Measurements from ENCODE around the gene PDE3B. TPM values are rescaled to one million over a fixed set of nuclear protein-coding genes. Genes with fewer than 3 reads are reported as not detected.

Gene PDE3B
- total and polyA plus RNA-seq, 2 of the 8 experiments (the other 6 are each of a cell fraction or from before 2014, with no cell fraction given) = 2.7 to 10.9 TPM

DNA sequence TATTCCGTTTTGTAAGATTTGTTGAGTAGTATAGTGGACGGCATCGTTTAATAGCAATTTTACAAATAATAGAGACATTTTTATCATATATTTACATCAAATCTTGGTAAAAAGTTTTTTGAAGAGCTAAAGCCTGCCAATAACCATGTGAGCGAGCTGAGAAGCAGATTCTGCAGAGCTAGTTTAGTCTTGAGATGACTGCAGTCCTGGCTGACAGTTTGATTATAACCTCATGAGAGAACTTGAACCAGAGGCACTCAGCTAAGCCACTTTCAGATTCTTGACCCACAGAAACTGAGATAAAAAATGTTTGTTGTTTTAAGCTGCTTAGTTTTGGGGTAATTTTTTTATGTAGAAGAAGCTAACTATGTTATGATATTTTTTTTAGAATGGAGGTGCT, 78.9 kb downstream of the PDE3B start:
- FAIRE-seq = no peak
- POLR2A ChIA-PET (ENCODE audit: partially characterized antibody) = interaction anchor here (0.8 kb wide), 1 partner anchor 23 kb away, joined by 3 read pairs; no protein-coding TSS in a partner anchor

More for the DNA sequence above, 78.9 kb downstream of the PDE3B start:
- H3K79me1 ChIP-seq (ENCODE audit: low read depth, low read length) = no peaks in the 10 kb centered on the region
- H3K18ac ChIP-seq (ENCODE audit: extremely low read depth, low read length) = no peak overlapping the region
- peaks cover 0 to 5% (median 0%) of the 10 kb centered on the region in 4 experiments; a peak in 1 of 7 replicates for H3K4me1 ChIP-seq (replicated peaks in 1 of 4; ENCODE audit: control insufficient read depth in 3 of 4, insufficient read depth in 4 of 4, low read length in 3 of 4)
- H4K5ac ChIP-seq (ENCODE audit: insufficient read length, low read depth, low read length) = no peak overlapping the region
- no peak for TF ChIP-seq TBP (IDR thresholded peaks at IDR 0.05; ENCODE audit: low read depth, low read length)
- TF ChIP-seq BCL11A (IDR thresholded peaks at IDR 0.05; ENCODE audit: low read depth in 2 of 2, low read length in 2 of 2) = no peak
- TF ChIP-seq PHF8 (conservative IDR thresholded peaks at IDR 0.05; ENCODE audit: low read depth, low read length) = no peak
- no peak for TF ChIP-seq RBBP5 (IDR thresholded peaks at IDR 0.05; ENCODE audit: borderline replicate concordance, low read depth, low read length)
- TF ChIP-seq SP1 (IDR thresholded peaks at IDR 0.05; ENCODE audit: low read depth, low read length) = no peak
- no peak for TF ChIP-seq CEBPB (IDR thresholded peaks at IDR 0.05; ENCODE audit: low read depth, low read length)
- no peak for TF ChIP-seq GTF2F1 (IDR thresholded peaks at IDR 0.05; ENCODE audit: borderline replicate concordance, low read depth, low read length)
- TF ChIP-seq BRCA1 (IDR thresholded peaks at IDR 0.05; ENCODE audit: low read depth, low read length) = no peak
- TF ChIP-seq TCF12 (IDR thresholded peaks at IDR 0.05; ENCODE audit: low read depth, low read length) = no peak
- no peak for TF ChIP-seq KDM4A (IDR thresholded peaks at IDR 0.05; ENCODE audit: low read depth, low read length, severe bottlenecking)
- TF ChIP-seq CHD2 (IDR thresholded peaks at IDR 0.05; ENCODE audit: low read length) = no peak
- no peak for TF ChIP-seq ZNF274 (IDR thresholded peaks at IDR 0.05; ENCODE audit: borderline replicate concordance, extremely low read depth, low read length)
- TF ChIP-seq POLR2AphosphoS5 (IDR thresholded peaks at IDR 0.05; ENCODE audit: low read depth, low read length) = no peak
- no peak for TF ChIP-seq SP2 (IDR thresholded peaks at IDR 0.05; ENCODE audit: low read length)
- H3K23ac ChIP-seq (ENCODE audit: insufficient read length) = no peak overlapping the region
- H2BK5ac ChIP-seq (ENCODE audit: low read depth, low read length) = no peak overlapping the region
- no peak overlapping the region for H3K27ac ChIP-seq (ENCODE audit: low read depth, low read length)
- no peak overlapping the region for H3K4ac ChIP-seq (replicated peaks; ENCODE audit: insufficient read length, low read depth, low read length)
- H2AK5ac ChIP-seq (ENCODE audit: low read depth, low read length) = no peak overlapping the region
- H2BK120ac ChIP-seq (replicated peaks; ENCODE audit: low read depth, low read length) = no peak overlapping the region
- no peaks in the 10 kb centered on the region for H3K9me3 ChIP-seq (ENCODE audit: insufficient read depth in 2 of 2, low read depth in 1 of 2, low read length in 1 of 2)
- H3K79me2 ChIP-seq (ENCODE audit: control insufficient read depth in 1 of 2, insufficient read depth in 2 of 2, low read length in 2 of 2) = no peaks in the 10 kb centered on the region
- no peak for DNase-seq (ENCODE audit: low read depth in 1 of 2, low spot score in 2 of 2)
- H3K4me3 ChIP-seq (ENCODE audit: extremely low read depth in 1 of 4, insufficient read depth in 2 of 4, low read depth in 3 of 4, low read length in 4 of 4) = no peak overlapping the region
- H4K91ac ChIP-seq (replicated peaks; ENCODE audit: insufficient read length, low read length) = no peak overlapping the region
- H3K56ac ChIP-seq (replicated peaks; ENCODE audit: insufficient read length, low read depth, low read length) = no peak overlapping the region
- no peak overlapping the region for H2BK12ac ChIP-seq (ENCODE audit: low read depth, low read length)
- no peak overlapping the region for H3K4me2 ChIP-seq (ENCODE audit: insufficient read depth in 1 of 2, low read depth in 2 of 2, low read length in 2 of 2)
- H3K9ac ChIP-seq (replicated peaks in 1 of 4; ENCODE audit: extremely low read depth in 1 of 4, low read depth in 3 of 4, low read length in 3 of 4) = no peak overlapping the region
- H3K14ac ChIP-seq (ENCODE audit: insufficient read length) = no peak overlapping the region
- WGBS, 2 experiments (ENCODE audit: extremely low coverage in 1 of 2, insufficient coverage in 1 of 2, insufficient read length in 1 of 2, insufficient replicate concordance in 2 of 2, low coverage in 1 of 2, low lambda C conversion rate in 2 of 2, missing lambda C conversion rate in 1 of 2) = 88% methylated on average over 4 of the region's 4 CpGs; no CpG with 5 or more reads in 1 of the 2 experiments
- no peak overlapping the region for H2BK15ac ChIP-seq (ENCODE audit: low read length)
- no peak overlapping the region for H2BK20ac ChIP-seq (ENCODE audit: low read length)
- no peaks in the 10 kb centered on the region for H4K20me1 ChIP-seq (replicated peaks in 1 of 2; ENCODE audit: control insufficient read depth in 1 of 2, insufficient read depth in 2 of 2, low read length in 2 of 2)
- H3K27me3 ChIP-seq (replicated peaks in 1 of 4; ENCODE audit: control insufficient read depth in 3 of 4, extremely low read depth in 1 of 4, insufficient read depth in 3 of 4, low read length in 3 of 4) = no peaks in the 10 kb centered on the region
- H4K8ac ChIP-seq (ENCODE audit: extremely low read depth, insufficient read depth, low read length) = no peak overlapping the region
- no peak overlapping the region for H2AFZ ChIP-seq (ENCODE audit: low read length)
- H3K23me2 ChIP-seq (ENCODE audit: low read depth, low read length) = no peaks in the 10 kb centered on the region
- H3K36me3 ChIP-seq (ENCODE audit: control insufficient read depth in 2 of 4, insufficient read depth in 4 of 4, low read length in 3 of 4) = no peaks in the 10 kb centered on the region
- CTCF ChIA-PET (ENCODE audit: partially characterized antibody) = no interaction called here

Data from H1 (cell line).